Hematopoietic multipotent progenitor cell (in vitro differentiated cells): ENCODE results near the gene NPR2. TPM values are rescaled to one million over a fixed set of nuclear protein-coding genes. Genes with fewer than 3 reads are reported as not detected.

Experiments
- DNase-seq, 3 donors: peaks; one replicate each; pipeline ENCODE4 v3.0.0-alpha.2; 2011 to 2015; ENCODE audit warnings: low read depth in 2 of 3, low spot score in 2 of 3
- total RNA-seq: library from RNA; depleted of rRNA; stranded (reverse); fragments of >200 nt; gene quantifications from one replicate; pipeline ENCODE4 v1.2.3, GENCODE V29; 2012

NPR2 gene
- total RNA-seq, result 1.6 TPM

DNA sequence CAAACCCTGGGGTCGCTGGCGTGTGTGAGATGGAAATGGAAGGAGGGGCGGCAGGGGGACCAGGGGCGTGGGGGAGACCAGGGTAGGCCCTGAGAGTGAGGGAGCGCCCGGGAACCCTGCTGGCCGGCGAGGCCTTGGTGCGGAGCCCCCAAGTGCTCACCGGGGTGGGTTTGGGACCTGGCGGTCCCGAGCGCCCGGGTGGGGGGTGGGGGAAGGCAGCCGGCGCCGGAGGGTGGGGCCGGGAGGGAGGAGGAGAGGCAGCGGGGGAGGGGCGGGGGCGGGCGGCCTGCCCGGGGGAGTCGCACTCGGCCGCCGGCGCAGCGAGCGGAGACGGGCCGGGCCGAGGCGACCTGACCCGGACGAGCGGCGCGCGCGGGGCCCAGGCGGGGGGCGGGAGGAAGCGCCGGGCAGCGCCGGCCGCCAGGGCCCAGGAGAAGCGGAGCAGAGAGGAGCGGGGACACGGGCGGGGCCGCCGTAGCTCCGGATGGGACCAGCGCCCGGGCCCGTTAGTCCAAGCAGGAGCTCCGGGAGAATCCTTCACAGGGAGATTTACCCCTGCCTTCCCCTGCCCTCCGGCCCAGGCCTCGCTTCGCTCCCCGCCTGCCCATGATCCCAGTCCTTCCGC is at the start of gene NPR2:
Gene NPR2 (plus strand): TSS at position 295 of the 625 bp plus-strand sequence. CDS start 818 bp downstream, outside the sequence.
- no peak for DNase-seq

DNA sequence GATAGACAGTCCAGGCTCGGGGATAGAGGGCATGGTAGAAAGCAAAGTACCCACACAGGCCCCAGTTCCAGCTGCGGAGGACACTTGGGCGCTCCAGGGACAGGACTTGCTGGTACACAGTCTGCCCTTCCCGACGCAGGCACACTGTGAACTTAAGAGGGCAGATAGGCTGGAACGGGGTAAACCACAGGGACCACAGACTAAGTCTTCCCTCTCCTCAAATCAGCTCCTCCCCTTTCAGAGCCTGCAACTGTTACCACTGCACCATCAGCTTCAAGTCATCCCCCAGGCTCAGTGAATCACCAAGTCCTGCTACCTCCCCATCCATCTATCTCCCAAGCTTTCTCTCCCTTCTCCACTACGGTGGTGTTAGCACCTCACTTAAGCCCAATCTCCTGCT is 49.7 kb upstream of the NPR2 start:
- peak in 1 of 3 donors; percentile 28 for DNase-seq

DNA sequence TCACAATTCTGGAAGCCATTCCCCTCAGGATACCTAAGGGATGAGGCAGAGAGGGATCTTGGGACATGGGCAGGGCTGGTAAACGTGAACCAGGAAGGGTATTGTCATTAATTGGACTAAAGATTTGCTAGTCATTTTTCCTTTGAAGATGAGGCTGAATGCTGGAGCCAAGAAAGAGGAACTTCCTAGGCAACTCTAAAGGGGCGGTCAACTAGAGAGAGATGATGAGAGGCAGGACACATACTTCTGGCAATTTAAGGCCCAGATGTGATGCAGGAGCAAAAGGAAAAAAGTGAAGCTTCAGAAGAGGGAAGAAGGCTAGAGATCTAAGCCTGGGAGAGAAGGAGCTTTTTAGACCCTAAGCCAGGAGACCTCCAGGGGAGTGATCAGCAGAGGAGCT is 47.9 kb upstream of the NPR2 start:
- no peak for DNase-seq

DNA sequence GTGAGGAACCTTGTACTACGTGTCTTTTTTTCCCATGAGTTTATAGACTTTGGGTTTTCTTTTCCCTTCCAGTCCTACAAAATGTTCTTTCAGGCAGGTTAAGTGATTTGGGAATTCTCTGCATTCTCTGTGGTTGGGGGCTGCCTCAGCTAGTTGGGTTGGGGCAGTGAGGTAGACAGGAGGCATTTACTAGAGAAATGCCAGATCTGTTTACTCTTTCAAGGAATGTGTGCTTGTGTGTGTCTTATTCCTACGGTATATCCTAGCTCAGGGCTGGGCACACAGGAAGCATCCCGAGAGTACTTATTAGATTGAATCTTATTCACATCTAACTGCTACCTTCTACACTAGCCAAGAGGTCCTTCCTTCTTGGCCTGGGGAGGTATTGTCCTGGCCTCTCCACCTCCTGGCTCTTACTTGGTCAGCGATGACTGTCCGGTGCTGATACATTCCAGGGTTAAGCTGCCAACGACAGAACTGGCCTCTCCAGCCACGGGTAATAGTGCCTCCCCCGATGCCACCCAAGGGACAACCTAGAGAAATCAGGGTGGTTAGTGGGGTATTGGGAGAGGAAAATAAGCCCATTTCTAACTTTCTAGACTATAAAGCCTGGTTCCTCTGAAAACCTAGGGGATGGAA is 47.4 kb upstream of the NPR2 start:
- DNase-seq, result no peak

DNA sequence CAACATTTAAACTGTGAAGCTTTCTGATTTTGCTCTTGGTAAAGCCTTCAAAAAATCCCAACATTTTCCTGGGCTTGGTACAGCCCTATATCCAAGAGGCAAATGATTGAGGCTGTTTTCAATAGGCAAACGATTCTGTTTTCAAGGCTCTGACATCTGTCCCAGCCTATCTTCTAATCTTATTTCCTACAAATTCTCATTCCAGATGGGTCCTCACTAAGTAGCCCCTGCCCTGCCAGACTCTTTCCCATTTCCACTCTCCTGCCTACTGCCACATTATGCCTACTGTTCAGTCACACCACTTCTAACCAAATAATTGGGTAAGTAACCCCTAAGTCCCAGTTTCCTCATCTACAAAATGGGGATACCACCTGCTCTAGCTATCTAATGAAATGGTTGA is 45.8 kb upstream of the NPR2 start:
- no peak for DNase-seq

DNA sequence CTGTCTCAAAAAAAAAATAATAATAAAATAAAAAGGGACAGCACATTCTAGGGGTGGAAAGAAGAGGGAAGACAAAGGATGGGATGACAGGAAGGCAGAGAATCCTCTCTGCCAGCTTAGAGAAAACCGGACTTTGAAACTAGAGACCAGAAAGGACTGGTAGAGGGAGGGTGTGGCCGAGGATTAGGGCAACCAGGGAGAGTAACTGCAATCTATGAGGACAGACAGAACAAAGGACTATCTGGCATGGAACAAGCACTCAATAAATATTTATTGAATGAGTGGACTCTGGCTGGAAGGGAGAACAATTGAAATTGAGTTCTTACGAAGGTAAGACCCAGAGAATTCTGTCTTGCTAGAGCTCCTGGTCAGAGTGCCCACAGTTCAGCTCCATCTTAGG is 44.8 kb upstream of the NPR2 start:
- DNase-seq, result no peak

DNA sequence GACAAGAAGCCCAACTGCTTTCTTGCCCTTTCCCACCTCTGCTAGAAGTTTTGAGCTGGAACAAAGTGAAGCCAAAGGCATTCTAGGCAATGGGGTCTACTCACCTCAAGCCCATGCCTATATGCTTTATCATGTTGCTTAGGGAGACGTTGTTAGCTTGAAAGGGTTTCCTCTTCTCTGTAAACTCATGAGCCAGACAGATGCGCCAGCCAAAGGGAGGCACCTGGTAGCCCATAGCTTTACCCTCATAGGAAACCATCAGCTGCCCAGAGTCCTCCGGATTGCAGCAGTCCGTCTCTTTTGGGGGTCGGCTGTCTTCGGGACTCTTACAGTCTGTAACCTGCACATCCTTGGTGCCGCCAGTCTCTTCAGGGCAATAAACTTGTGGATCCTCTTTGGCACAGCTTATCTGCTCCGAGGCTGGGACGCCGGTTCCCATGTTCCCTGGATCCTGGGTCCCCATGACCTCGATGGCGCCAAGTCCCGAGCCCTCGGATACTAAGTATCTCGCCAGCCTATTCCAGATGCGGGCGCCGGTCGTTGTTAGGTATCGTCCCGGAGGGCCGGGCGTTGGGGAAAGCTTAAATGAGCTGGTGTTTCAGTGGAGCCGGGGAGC is 43.0 kb upstream of the NPR2 start:
- DNase-seq, result peak in 1 of 3 donors; percentile 33

DNA sequence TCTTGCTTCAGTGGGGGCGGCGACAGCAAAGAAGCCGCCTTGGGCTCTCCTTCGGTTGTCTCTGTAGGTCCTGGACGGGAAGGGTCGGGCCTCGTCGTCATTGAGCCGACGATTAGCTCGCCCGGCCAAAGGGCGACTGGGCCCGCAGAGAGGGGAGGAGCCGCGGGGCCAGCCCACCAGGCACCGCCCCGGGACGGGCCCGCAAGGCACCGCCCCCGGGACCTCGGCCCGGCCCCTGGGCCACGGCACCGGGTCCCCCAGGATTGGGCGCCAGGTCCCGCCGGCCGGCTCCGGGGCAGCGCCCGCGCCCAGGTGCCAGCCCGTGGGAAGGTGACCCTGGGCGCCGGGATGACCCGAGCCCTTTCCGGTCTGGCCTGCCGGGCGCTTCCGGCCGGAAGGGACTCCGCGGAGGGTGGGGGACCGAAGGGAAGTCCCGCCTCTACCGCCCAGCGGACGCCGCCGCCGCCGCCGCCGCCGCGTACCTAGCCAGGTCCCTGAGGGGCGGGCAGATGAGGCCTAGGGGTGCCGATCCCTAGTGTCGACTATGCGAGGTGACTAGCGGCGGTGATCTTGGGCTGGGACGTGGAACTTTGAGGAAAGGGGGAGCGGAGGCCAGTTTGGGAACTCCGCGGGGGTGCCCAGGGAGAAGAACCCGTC is 42.4 kb upstream of the NPR2 start, which contains the start of the genes GBA2 and RGP1:
Gene GBA2 (minus strand): TSS at position 371 of the 657 bp plus-strand sequence. CDS start 524 bp downstream, outside the sequence.
Gene RGP1 (plus strand): TSS at position 430 of the 657 bp plus-strand sequence. CDS start 469 bp downstream, outside the sequence.
- peak in 1 of 3 donors; percentile 66 for DNase-seq

DNA sequence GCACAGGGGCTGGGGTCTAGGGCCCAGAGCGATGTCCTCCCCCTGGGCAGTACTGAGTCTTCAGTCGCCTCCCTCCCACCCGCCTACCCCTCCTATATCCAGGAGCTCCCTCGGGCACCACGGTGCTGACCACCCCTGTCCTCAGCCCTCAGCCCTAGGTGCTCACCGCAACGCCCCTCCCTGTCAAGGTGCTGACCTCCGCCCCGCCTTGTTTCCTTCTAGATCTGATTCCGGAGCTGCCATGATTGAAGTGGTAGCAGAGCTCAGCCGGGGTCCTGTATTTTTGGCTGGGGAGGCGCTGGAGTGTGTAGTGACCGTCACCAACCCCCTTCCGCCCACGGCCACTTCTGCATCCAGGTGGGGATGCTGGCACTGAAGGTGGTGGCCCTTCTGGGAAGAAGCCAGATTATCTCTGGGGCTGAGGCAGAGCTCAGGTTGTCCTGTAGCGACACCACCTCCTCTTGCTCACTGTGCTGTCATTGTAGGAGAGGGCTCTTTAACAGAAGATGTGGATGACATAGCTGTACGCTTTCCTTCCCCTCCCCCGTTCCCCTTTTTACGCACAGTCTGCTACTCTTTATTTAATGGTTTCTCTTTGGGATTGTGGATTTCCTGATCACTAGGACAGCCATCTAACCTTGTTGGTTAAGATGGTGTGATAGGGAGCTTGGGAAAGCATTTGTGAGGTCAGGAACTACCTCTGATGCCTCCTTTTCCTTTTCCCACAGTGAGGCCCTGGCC is 41.7 kb upstream of the NPR2 start:
- peak in 1 of 3 donors; percentile 55 for DNase-seq

DNA sequence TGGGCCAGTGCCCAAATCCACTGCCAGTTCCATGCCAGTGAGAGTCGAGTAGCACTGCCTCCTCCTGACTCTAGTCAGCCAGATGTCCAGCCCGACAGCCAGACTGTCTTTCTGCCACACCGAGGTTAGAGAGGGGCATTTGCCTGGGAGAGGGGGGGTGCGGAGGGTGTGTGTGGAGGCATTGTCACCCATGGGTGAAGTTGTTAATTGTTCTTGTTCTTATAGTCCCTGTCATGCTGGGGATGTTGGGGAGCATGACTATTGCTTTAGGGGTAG is 41.2 kb upstream of the NPR2 start:
- DNase-seq, result no peak

DNA sequence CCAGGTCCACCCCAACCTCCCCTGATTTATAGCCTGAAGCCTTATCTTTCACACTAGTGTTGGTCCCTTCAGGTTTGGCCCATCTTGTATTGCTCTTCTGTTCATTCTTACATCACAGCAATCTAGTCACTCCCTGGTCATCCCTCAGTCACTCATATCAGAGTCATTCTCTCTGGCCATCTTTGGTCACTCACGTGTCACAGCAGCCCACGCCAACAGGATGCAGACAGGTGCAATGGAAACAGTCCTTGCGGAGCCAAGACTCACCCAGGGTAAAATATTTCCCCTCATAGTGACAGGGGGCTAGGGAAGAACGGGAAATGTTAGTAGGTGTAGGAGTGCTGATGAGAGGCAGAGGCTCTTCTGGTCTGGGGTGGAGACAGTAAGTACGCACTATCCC is 37.9 kb upstream of the NPR2 start:
- no peak for DNase-seq

DNA sequence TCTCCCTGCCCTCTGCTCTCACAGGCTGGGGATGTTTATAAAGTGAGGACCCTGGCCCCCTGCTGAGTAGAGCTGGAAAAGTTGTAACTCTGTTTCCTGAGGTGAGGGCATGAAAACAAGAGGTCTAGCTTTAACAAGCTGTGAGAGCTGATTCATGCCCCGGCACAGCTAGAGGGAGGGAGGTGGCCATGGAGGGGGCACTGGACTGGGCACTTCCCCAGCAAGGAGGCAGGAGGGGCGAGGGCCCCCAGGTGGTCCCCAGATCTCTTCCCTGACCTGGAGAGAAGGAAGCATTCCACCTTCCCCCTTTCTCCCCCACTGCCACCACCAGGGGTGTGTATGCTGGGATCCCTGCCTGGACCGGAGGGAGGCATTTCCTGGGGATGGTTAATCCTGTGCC is 37.1 kb upstream of the NPR2 start, which contains the start of gene MSMP:
Gene MSMP (minus strand): TSS at position 13 of the 400 bp plus-strand sequence. CDS start 147 bp downstream, outside the sequence.
- DNase-seq, result no peak

DNA sequence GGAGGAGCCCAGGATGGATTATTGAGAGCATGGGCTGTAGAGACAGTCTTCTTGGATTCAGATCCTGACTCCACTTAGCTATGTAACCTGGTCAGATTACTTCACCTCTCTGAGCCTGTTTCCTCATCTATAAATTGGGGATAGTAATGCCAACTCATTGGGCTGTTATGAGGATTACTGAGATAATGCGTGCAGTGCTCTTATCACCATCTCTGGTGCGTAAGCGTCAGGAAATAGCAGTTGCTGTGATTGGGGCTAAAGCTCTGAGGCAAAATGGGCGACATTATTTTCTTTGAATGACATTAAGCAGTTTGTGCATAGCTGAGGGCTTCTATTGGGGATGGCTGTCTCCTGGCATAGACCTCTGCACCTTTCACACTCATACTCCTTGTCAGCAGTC is 36.3 kb upstream of the NPR2 start:
- DNase-seq, result no peak

DNA sequence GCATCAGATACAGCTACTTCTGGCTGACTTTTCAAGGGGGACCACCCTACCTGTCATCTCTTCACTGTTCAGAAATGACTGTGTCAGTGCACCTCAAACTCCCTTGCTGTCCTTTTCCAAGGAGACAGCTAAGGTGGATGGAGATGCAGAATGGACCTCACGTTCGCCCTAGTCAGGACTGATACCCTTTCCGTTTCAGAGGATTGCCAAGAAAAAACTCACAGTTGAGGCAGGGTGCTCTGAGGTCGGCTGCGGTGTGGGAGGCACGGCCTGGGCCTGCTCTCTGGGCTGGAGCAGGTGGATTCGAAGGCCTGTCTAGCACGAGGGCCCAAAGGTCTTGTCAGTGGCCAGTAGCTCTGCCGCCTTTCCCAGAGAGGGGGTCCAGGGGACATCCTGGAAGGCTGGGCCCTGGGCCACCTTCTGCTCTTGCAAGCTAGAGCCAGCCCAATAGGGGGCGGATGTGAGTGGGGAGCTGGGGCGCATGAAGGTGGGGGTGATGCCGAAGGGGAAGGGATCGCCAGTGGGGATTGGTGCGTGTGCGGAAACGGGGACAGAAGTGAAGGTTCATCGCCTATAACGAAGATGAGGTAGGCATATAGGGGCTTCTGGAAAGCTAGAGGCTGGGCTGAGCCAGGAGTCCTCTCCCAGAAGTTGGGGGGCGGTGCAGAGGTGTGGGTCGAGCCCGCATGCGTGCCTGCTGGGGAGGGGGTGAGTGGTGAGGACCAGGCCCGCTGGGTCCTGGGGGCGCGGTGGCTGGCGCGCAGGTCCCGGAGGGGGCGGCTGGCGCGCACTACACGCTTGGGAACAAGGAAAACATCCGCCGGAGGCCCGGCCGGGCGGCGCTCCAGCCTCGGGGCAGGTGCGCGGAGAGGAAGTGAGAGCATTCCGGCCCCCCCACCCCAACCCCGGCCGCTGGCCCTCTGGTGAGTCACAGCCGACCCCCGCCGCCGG is 34.8 kb upstream of the NPR2 start:
- peak; percentile 48 to 85 (median 82) for DNase-seq

DNA sequence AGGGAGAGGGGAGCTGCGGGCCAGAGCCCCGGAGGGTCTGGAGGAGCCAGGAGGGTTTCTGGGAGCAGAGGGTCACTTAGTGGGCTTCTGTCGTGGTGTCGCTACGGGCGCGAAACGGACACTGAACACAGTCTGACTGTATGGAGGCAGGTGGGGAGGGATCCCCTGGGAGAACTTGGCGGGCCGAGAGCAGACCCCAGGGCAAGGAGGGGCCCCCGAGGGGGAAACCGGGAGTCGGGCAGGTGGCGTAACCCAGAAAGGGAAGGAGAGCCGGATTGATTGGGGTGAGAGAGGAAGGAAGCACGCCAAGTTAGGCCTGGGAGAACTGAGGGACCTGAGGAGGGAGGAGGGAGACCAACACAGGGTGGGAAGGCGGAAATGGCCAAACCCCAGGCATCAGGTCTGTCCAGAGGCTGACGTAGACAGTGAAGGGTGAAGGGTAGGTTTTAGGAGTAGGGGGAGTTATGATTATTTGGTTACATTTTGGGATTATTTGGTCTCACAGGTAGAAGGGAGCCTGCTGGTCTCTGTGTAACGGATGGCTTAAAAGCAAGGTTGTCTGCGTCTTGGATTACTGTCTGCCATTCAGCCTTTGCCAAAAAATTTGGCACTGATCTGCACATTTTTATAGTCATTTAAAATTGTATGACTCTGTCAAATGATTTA is 34.0 kb upstream of the NPR2 start:
- no peak for DNase-seq

DNA sequence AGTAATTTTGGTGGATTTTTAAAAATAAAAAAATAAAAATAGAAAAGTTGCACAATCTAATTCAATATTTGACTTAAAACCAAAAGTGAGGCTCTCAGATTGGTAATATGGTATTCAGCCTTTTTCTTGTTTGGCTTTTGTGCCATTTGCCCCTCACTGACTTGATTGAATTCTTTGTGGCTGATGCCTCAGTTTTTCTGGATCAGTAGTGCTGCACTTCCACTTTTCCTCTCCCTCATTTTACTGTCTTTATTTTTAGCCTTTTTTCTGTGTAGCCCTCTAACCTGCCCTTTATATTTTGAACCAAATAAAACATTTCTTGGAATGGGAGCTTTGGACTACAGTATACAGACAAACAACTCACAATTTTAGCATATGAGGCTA is 33.5 kb upstream of the NPR2 start:
- DNase-seq, result no peak

DNA sequence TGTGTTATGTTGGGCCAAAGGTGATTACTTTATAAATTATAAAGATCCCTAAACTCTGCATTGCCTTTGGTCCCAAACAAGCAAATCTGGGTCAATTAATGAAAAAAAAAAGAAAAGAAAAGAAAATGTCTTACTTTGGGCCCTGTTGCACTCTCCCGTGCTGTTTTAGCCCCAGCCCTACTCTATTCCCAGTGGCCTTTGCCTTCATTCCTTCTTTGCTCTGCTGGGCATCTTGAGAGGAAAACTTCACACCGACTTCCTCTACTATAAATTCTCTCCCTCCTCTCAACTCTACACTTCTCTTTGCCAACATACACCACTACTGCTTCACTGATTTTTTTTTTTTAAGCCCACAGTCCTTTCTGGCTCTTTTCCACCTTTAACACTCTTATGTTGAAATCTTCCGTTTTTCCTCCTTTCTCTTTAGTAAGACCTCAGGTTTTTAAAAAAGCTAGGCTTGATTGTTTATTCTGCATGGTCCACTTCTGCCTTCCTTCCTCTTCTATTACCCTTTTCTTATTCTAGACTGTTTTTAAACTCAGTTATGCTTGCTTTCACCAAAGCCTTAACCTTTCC is 32.8 kb upstream of the NPR2 start:
- no peak for DNase-seq

DNA sequence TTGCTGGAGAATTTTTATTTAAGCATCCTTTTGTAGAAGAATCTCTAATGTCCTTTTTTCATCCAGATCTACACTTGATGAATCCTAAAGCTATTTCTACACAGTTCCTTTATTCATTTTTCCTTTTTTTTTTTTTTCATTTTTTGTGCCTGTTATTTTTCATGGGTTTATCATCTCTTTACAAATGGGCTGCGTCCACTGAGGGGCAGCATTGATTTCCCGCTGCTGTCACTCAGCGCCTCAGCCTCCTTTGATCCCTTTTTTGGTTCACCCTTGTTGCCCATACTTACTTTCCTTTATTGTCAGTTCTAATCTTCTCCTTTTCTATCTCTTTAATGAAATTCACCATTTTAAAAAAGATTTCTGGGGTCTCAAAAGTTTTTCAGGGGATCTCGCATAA is 31.6 kb upstream of the NPR2 start:
- no peak for DNase-seq

DNA sequence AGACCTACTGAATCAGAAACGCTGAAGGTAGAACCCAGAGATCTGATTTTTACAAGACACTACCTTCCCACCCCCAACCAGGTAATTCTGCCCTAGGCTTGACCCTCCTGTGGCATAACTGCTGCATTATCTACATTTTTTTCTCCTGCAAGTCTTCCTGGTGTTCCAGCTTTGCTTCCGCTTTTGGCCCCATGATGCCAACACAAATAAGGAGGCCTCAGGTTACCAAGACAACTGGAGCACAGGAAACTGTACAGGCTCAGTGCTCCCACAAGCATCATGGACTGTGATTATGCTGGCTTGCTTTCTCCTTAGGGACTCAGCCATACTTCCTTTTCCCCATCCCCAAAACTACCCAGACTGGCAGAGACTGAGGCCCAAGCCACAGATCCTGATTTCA is 30.7 kb upstream of the NPR2 start:
- no peak for DNase-seq
